Measurements from ENCODE around the gene PTCSC3.

DNA sequence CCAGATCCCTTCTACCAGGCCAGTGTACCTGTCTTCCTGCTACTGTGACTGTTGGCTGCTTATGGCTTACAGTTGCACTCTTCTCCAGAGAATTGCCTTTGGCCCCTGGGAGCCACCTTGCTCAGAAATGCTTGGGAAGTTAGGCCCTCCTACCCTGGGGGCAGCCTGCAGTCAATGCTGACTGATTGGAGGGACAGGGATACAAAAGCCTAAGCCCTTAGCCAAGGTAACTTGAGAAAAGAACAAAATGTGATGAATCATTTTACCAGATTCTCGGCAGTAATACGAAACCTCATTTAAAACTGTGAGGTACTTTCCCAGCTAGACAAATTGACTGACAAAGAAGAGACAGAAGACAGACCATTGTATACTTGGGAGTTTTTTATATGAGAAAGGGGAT, 47.3 kb downstream of the PTCSC3 start:
- TF ChIP-seq, protein P1, sequence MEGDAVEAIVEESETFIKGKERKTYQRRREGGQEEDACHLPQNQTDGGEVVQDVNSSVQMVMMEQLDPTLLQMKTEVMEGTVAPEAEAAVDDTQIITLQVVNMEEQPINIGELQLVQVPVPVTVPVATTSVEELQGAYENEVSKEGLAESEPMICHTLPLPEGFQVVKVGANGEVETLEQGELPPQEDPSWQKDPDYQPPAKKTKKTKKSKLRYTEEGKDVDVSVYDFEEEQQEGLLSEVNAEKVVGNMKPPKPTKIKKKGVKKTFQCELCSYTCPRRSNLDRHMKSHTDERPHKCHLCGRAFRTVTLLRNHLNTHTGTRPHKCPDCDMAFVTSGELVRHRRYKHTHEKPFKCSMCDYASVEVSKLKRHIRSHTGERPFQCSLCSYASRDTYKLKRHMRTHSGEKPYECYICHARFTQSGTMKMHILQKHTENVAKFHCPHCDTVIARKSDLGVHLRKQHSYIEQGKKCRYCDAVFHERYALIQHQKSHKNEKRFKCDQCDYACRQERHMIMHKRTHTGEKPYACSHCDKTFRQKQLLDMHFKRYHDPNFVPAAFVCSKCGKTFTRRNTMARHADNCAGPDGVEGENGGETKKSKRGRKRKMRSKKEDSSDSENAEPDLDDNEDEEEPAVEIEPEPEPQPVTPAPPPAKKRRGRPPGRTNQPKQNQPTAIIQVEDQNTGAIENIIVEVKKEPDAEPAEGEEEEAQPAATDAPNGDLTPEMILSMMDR (conservative IDR thresholded peaks at IDR 0.05 in 1 of 2, IDR thresholded peaks at IDR 0.05 in 1 of 2; ENCODE audit: extremely low read depth in 1 of 2, insufficient read depth in 1 of 2, low read depth in 1 of 2, low read length in 2 of 2): no peak
- no peak for TF ChIP-seq EZH2 (IDR thresholded peaks at IDR 0.05; ENCODE audit: borderline replicate concordance, low read length)

All from mammary epithelial cell (primary cell).